ENCODE results near the gene PCNP.
"Not testable (repeated sequence)": the region's sequence is repeated elsewhere in the genome, so short reads cannot be mapped to it uniquely, and the experiment has no call there.

Gene PCNP

DNA sequence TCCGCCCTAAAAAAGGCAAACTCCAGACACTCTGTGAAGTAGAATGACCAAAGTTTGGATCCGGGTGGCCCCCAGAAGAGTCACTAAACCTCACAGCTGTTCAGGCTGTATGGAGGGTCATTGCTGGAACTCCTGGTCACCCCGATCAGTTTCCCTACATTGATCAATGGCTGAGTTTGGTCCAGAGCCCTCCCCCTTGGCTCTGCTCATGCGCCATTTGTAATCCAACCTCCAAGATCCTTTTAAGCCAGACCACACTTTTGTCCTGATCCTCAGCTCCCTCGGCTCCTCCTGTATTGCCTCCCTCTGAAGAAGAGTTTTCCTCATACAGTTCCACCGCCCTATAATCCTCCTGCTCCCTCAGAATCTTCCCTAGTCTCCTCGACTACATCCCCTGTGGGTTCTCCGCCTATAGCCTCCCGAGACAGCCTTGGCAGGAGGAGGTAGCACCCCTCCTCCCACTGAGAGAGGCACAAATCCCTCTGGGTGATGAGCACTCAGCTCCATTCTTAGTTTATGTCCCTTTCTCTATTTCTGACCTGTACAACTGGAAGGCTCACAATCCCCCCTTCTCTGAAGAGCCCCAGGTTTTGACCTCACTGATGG is 60.7 kb downstream of the PCNP start:
- DNase-seq, result no peak

DNA sequence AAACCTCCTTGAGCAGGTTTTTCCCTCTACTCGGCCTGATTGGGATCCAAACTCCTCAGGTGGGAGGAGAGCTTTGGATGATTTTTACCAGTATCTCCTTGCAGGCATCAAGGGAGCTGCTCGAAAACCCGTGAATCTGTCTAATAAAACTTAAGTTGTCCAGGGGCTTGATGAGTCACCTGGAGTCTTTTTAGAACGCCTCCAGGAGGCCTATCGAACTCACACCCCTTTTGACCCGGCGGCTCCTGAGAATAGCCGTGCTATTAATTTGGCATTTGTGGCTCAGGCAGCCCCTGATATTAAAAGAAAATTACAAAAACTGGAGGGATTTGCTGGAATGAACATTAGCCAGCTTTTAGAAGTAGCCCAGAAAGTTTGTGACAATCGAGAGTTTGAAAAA is 61.4 kb downstream of the PCNP start:
- DNase-seq, result no peak

DNA sequence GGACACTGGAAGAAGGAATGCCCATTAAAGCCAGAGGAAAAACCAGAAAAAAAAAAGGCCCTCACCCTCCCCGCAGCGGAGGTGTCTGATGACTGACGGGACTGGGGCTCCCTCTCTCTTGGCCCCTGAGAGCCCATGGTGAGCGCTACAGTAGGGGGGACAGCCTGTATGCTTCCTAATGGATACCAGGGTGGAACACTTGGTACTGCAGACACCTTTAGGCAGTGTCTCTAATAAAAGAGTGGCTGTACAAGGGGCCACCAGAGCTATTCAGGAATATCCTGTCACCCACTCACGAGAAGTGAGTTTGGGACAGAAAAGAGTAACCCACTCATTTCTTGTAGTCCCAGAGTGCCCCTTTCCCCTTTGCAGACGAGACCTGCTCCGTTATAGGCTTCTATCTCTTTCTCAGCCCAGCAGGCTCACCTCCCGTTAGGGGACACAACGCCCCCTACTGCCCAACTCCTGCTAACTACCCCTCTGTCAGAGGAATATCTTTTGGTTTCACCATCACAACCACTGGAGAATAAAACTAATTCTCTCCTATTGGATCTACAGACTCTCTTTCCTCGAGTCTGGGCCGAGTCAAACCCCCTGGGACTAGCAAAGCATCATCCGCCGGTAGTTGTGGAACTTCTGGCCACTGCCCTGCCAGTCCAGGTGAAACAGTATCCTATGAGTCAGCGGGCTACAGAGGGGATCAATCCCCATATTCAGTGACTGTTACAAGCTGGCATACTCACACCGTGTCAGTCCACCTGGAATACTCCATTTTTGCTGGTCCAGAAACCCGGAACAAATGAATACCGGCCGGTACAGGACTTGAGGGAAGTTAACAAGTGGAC is 62.2 kb downstream of the PCNP start:
- DNase-seq, result peak; percentile 74

DNA sequence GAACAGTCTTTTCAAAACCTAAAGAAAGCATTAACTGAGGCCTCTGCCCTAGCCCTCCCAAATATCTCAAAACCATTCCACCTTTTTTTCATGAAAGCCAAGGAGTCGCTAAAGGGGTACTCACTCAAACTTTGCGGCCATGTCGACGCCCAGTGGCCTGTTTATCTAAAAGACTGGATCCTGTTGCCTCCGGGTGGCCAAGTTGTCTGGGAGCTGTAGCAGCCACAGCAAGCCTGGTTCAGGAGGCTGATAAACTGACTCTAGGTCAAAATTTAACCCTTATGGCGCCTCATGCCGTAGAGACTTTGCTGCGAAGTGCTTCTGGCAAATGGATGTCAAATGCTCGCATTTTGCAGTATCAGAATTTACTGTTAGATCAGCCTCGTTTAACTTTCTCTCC is 63.5 kb downstream of the PCNP start:
- no peak for DNase-seq

DNA sequence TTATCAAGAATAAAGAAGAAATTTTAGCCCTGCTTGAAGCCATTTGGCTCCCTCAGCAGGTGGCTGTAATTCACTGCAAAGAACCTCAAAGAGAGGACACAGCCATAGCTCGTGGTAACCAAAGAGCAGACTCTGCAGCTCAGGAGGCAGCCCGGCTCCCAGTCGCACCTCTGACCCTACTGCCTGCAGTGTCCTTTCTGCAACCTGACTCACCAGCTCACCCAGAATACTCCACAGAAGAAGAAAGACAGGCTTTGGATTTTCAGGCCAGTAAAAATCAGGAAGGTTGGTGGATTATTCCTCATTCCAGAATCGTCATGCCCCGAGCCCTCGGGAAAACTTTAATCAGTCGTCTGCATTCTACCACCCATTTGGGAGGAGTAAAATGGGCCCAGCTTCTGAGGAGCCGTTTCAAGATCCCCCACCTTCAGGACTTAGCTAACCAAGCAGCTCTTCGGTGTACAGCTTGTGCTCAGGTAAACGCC is 64.3 kb downstream of the PCNP start:
- no peak for DNase-seq

DNA sequence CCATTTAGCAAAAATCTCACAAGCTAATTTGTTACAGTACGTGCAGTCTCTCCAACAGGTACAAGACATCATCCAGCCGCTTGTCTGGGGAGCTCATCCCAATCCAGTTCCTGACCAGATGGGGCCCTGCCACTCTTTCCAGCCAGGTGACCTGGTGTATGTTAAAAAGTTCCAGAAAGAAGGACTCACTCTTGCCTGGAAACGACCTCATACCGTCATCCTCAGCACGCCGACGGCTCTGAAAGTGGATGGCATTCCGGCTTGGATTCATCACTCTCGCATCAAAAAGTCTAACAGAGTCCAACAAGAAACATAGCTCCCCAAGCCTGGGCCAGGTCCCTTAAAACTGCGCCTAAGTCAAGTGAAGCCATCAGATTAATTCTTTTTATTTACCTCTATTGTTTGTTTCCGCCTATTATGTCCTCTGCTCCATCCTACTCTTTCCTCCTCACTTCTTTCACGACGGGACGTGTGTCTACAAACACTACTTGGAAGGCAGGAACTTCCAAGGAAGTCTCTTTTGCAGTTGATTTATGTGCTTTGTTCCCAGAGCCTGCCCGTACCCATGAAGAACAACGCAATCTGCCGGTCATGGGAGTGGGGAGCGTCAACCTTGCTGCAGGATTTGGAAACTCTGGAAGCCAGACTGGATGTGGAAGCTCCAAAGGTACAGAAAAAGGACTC is 65.4 kb downstream of the PCNP start:
- DNase-seq, result no peak

DNA sequence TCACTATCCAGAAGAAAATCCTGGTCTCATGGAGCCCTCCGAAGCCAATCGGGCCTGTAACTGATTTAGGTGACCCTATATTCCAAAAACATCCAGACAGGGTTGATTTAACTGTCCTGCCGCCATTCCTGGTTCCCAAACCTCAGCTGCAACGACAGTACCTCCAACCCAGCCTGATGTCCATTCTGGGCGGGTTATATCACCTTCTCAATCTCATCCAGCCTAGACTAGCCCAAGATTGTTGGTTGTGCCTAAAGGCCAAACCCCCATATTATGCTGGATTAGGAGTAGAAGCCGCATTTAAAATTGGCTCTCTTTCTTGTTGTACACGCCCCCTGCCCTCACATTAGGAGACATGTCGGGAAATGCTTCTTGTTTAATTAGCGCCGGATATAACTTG is 66.3 kb downstream of the PCNP start:
- no peak for DNase-seq

DNA sequence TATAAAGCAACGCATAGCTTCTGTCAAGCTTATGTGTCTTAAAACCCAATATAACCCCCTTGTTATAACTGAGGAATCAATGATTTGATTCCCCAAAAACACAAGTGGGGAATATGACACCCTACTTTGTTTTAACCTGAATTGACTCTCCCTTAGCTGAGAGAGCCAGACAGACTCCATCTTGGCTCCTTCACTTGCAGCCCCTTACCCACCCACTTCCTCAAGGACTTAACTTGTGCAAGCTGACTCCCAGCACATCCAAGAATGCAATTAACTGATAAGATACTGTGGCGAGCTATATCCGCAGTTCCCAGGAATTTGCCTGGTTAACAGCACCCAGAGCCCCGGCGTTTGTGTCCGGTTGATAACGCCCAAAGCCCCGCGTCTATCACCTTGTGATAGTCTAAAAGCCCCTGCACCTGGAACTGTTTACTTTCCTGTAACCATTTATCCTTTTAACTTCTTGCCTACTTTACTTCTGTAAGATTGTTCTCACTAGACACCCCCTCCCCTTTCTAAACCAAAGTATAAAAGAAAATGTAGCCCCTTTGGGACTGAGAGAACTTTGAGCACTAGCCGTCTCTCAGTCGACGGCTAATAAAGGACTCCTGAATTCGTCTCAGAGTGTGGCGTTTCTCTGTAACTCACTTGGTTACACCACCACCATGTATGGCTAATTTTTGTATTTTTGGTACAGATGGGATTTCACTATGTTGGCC is 67.6 kb downstream of the PCNP start:
- not testable (repeated sequence) for DNase-seq

DNA sequence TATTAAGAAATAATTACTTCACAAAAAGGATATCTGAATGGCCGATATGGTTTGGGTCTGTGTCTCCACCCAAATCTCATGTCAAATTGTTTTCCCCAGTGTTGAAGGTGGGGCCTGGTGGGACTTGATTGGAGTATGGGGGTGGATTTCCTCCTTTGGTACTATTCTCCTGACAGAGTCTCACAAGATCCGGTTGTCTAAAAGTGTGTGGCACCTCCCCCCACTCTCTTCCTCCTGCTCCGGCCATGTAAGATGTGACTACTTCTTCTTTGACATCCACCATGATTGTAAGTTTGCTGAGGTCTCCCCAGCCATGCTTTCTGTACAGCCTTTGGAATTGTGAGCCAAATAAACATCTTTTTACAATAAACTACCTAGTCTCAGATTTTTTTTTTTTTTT is 68.5 kb downstream of the PCNP start:
- no peak for DNase-seq

DNA sequence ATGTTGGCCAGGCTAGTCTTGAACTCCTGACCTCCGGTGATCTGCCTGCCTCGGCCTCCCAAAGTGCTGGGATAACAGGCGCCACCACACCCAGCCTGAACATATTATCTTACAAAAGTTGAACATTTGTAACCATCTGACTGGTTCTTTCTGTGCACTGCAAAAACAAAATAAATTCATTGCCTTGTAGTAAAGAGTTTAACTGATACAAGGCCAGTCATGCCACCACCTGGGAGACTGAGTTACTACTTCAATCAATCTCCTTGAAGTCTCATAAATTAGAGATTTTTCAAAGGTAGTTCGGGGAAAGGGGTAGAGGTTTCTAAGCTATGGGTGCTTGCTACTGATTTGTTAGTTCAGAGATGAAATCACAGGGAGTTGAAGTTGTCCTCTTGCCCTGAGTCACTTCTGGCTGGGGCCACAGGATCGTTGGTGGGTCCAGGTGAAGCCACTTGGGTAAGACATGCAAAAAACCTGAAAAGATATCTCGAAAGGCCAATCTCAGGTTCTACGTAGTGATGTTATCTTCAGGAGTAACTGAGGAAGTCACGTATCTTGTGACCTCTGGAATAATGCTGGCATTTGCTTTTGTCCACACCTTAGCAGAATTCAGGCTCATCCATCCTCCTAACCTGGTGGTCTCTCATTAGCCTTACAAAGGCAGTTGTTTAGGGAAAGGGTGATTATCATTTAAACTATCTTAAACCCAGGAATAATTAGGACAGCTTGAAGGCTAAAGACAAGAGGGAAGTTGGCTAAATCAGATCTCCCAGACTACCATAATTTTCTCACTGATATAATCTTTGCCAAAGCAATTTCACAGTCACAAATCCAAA is 69.2 kb downstream of the PCNP start:
- no peak for DNase-seq
